ENCODE results near the gene TMEM132C. TPM values are rescaled to one million over a fixed set of nuclear protein-coding genes. Genes with fewer than 3 reads are reported as not detected.

Gene TMEM132C
- total and polyA plus RNA-seq, 2 of the 8 experiments (the other 6 are each of a cell fraction or from before 2014, with no cell fraction given), result 0.23 to 0.76 TPM

DNA sequence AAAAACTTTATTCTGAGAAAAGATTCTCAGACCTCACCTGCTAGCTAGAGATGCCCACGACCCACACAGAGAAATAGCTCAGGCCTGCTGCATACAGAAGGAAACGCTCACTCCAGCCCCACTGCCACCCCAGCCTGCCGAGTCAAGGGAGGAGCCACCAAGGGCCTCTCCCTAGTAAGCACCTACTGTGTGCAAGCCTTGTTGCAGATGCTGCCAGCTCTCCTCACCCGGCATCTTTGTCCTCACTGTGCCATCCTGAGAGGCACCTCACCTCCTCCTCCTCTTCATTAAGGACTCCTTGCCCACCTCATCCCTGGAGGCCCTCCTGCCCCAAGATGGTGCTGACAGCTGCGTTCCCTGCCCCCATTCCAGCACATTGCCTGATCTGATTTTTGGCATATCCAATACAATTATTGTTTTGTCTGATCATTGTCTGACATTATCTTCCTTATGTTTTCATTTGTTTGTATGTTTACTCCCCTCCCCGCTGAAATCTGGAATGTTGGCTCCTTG is 359.9 kb downstream of the TMEM132C start (continued):
- TF ChIP-seq NANOG (IDR thresholded peaks at IDR 0.05; ENCODE audit: insufficient read depth, low read depth, low read length, poor library complexity, severe bottlenecking) (no peak), CHD2 (IDR thresholded peaks at IDR 0.05; ENCODE audit: low read length) (no peak)
